Measurements from ENCODE around the gene FASTKD3. TPM values are rescaled to one million over a fixed set of nuclear protein-coding genes. Genes with fewer than 3 reads are reported as not detected.

FASTKD3 gene
- total and polyA plus RNA-seq, 4 donors, result 6.3 to 11.3 (median 9.5) TPM

- Histone ChIP-seq H3K9me3 (ENCODE audit: control insufficient read depth in 4 of 4, low read length in 3 of 4) (no peaks in the 10 kb centered on the region), H3K36me3 (ENCODE audit: control insufficient read depth in 4 of 4, insufficient read depth in 3 of 4, low read depth in 1 of 4, low read length in 3 of 4) (no peaks in the 10 kb centered on the region), H3K4me1 (ENCODE audit: control insufficient read depth in 4 of 4, insufficient read depth in 4 of 4, low read length in 3 of 4) (no peaks in the 10 kb centered on the region), H3K27ac (ENCODE audit: low read depth in 1 of 2, low read length in 2 of 2) (no peak overlapping the region), H3K9ac (ENCODE audit: low read depth in 1 of 2, low read length in 2 of 2) (no peak overlapping the region), H3K4me3 (ENCODE audit: low read depth in 1 of 3, low read length in 3 of 3) (no peak overlapping the region), H3K27me3 (ENCODE audit: control insufficient read depth in 4 of 4, insufficient read depth in 4 of 4, low read length in 3 of 4) (peaks cover 0 to 2% (median 1%) of the 10 kb centered on the region in 4 donors)
- WGBS, result 85% methylated on average over 11 of the region's 11 CpGs
- DNase-seq (ENCODE audit: low spot score), result no peak
- TF ChIP-seq YY1 (IDR thresholded peaks at IDR 0.05), result no peak
These were observed 43.2 kb downstream of the FASTKD3 start for GRCh38 chr5:7825630-7826029.

- TF ChIP-seq TAF1 (conservative IDR thresholded peaks at IDR 0.05) (no peak), MAX (IDR thresholded peaks at IDR 0.05) (no peak), NR2F2 (IDR thresholded peaks at IDR 0.05) (no peak), JUND (IDR thresholded peaks at IDR 0.05) (no peak), CTCF (IDR thresholded peaks at IDR 0.05; ENCODE audit: low read depth, low read length, missing input control) (no peak)
These were observed 43.8 kb downstream of the FASTKD3 start for GRCh38 chr5:7824995-7825394.

DNA sequence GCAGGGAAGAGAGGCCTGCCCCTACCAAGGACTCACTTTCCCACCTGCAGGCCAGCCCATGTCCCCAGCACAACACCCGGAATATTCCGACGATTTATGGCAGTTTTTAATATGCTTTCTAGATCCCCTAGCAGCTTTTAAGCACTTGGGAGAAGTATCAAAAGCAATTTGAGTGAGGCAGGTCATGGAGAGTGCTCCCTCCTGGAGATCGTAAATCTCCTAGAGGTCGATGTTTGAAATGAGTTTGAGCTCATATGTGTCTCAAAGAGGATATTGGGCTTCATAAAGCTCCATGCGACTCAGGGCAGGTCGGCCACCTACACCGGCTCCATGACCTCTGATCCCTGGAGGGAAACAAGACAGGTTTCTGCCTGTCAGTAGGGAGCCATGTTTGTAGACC is 45.2 kb downstream of the FASTKD3 start:
- Histone ChIP-seq H3K36me3 (ENCODE audit: control insufficient read depth in 4 of 4, insufficient read depth in 3 of 4, low read depth in 1 of 4, low read length in 3 of 4) (no peaks in the 10 kb centered on the region), H3K4me1 (ENCODE audit: control insufficient read depth in 4 of 4, insufficient read depth in 4 of 4, low read length in 3 of 4) (no peaks in the 10 kb centered on the region), H3K4me3 (ENCODE audit: low read depth in 1 of 3, low read length in 3 of 3) (no peak overlapping the region), H3K27ac (ENCODE audit: low read depth in 1 of 2, low read length in 2 of 2) (no peak overlapping the region), H3K9ac (ENCODE audit: low read depth in 1 of 2, low read length in 2 of 2) (no peak overlapping the region), H3K9me3 (ENCODE audit: control insufficient read depth in 4 of 4, low read length in 3 of 4) (no peaks in the 10 kb centered on the region), H3K27me3 (ENCODE audit: control insufficient read depth in 4 of 4, insufficient read depth in 4 of 4, low read length in 3 of 4) (peaks cover 0 to 2% (median 1%) of the 10 kb centered on the region in 4 donors)
- 74% methylated on average over 8 of the region's 8 CpGs for WGBS
- TF ChIP-seq REST (IDR thresholded peaks at IDR 0.05) (no peak), MAX (IDR thresholded peaks at IDR 0.05) (no peak), RAD21 (IDR thresholded peaks at IDR 0.05) (no peak), TAF1 (conservative IDR thresholded peaks at IDR 0.05) (no peak), SP1 (IDR thresholded peaks at IDR 0.05) (no peak), FOXA2 (IDR thresholded peaks at IDR 0.05) (no peak)
- TF ChIP-seq, protein P1, sequence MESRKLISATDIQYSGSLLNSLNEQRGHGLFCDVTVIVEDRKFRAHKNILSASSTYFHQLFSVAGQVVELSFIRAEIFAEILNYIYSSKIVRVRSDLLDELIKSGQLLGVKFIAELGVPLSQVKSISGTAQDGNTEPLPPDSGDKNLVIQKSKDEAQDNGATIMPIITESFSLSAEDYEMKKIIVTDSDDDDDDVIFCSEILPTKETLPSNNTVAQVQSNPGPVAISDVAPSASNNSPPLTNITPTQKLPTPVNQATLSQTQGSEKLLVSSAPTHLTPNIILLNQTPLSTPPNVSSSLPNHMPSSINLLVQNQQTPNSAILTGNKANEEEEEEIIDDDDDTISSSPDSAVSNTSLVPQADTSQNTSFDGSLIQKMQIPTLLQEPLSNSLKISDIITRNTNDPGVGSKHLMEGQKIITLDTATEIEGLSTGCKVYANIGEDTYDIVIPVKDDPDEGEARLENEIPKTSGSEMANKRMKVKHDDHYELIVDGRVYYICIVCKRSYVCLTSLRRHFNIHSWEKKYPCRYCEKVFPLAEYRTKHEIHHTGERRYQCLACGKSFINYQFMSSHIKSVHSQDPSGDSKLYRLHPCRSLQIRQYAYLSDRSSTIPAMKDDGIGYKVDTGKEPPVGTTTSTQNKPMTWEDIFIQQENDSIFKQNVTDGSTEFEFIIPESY (IDR thresholded peaks at IDR 0.05), result no peak
- DNase-seq (ENCODE audit: low spot score), result no peak

More at GRCh38 chr5:7824995-7825394, 43.8 kb downstream of the FASTKD3 start:
- Histone ChIP-seq H3K9ac (ENCODE audit: low read depth in 1 of 2, low read length in 2 of 2) (no peak overlapping the region), H3K36me3 (ENCODE audit: control insufficient read depth in 4 of 4, insufficient read depth in 3 of 4, low read depth in 1 of 4, low read length in 3 of 4) (no peaks in the 10 kb centered on the region), H3K4me1 (ENCODE audit: control insufficient read depth in 4 of 4, insufficient read depth in 4 of 4, low read length in 3 of 4) (no peaks in the 10 kb centered on the region), H3K27me3 (ENCODE audit: control insufficient read depth in 4 of 4, insufficient read depth in 4 of 4, low read length in 3 of 4) (peaks cover 0 to 2% (median 1%) of the 10 kb centered on the region in 4 donors), H3K9me3 (ENCODE audit: control insufficient read depth in 4 of 4, low read length in 3 of 4) (no peaks in the 10 kb centered on the region), H3K4me3 (ENCODE audit: low read depth in 1 of 3, low read length in 3 of 3) (no peak overlapping the region), H3K27ac (ENCODE audit: low read depth in 1 of 2, low read length in 2 of 2) (no peak overlapping the region)
- DNase-seq (ENCODE audit: low spot score), result no peak
- WGBS, result 94% methylated on average over 18 of the region's 18 CpGs
